IMR-90 (cell line): ENCODE measurements around the gene SLC35D2. TPM values are rescaled to one million over a fixed set of nuclear protein-coding genes. Genes with fewer than 3 reads are reported as not detected.
"Not testable (repeated sequence)": the region's sequence is repeated elsewhere in the genome, so short reads cannot be mapped to it uniquely, and the experiment has no call there.

Experiments used
- ATAC-seq: fragments of 200-7000 bp; cut with Tn5 transposase; 2 replicates; pipeline ENCODE4 v1.9.1; 2020; ENCODE audit warnings: low read depth, mild to moderate bottlenecking, moderate library complexity
- BruUV-seq: library from RNA; stranded (reverse); fragments of 400-500 nt; replicated peaks from 2 replicates; lab custom pipeline; 2021; lab: Mats Ljungman, UMichigan
- CTCF ChIA-PET: fragments of 300-600 bp; formaldehyde crosslinking; extraction: SDS; loops from one replicate; lab custom pipeline; 2021; ENCODE audit warnings: antibody characterized with exemption; lab: Yijun Ruan, JAX
- POLR2A ChIA-PET: fragments of 300-600 bp; sonication (Branson Sonifier 250); formaldehyde crosslinking; loops from one replicate; lab custom pipeline; 2022; ENCODE audit warnings: antibody characterized with exemption; ENCODE audit not compliant: unreplicated experiment; lab: Charles Lee
- DNase-seq: peaks from one replicate; pipeline ENCODE4 v3.0.0; 2013
- H2AFZ ChIP-seq: replicated peaks from 2 replicates; pipeline ENCODE3; 2013; ENCODE audit warnings: low read length, mild to moderate bottlenecking; ENCODE audit not compliant: poor library complexity
- H2AK5ac ChIP-seq: 2 replicates; pipeline ENCODE4 v1.6.1; 2013; ENCODE audit warnings: low read depth, low read length, inconsistent platforms
- H2AK9ac ChIP-seq: replicated peaks from 2 replicates; pipeline ENCODE3; 2013; ENCODE audit warnings: mild to moderate bottlenecking, low read depth, low read length, moderate library complexity; ENCODE audit not compliant: poor library complexity
- H2BK120ac ChIP-seq: 2 replicates; pipeline ENCODE4 v1.6.1; 2013; ENCODE audit warnings: low read depth, low read length, inconsistent platforms
- H2BK15ac ChIP-seq: 3 replicates; pipeline ENCODE4 v1.6.1; 2013; ENCODE audit warnings: low read depth, low read length, inconsistent platforms
- H2BK20ac ChIP-seq: 2 replicates; pipeline ENCODE4 v1.6.1; 2013; ENCODE audit warnings: low read depth, mild to moderate bottlenecking, inconsistent platforms, low read length, moderate library complexity
- H2BK5ac ChIP-seq: 2 replicates; pipeline ENCODE4 v1.6.1; 2013; ENCODE audit warnings: mild to moderate bottlenecking, low read depth, low read length, inconsistent platforms; ENCODE audit not compliant: poor library complexity, severe bottlenecking
- H3K14ac ChIP-seq: replicated peaks from 2 replicates; pipeline ENCODE4 v1.6.1; 2013; ENCODE audit warnings: low read depth, low read length, inconsistent platforms
- H3K18ac ChIP-seq: 2 replicates; pipeline ENCODE4 v1.6.1; 2013; ENCODE audit warnings: low read depth, low read length, control low read depth
- H3K23ac ChIP-seq: 2 replicates; pipeline ENCODE4 v1.6.1; 2013; ENCODE audit warnings: low read depth, low read length, inconsistent platforms
- H3K27ac ChIP-seq: 2 replicates; pipeline ENCODE4 v1.5.1; 2013; ENCODE audit warnings: mild to moderate bottlenecking, control low read depth, low read length; ENCODE audit not compliant: insufficient read depth
- H3K27me3 ChIP-seq: 2 replicates; pipeline ENCODE4 v1.6.1; 2013; ENCODE audit warnings: low read length; ENCODE audit not compliant: control insufficient read depth, insufficient read depth
- H3K36me3 ChIP-seq: 2 replicates; pipeline ENCODE4 v1.6.1; 2013; ENCODE audit warnings: low read length, mixed read lengths; ENCODE audit not compliant: control insufficient read depth, insufficient read depth
- H3K4ac ChIP-seq: 2 replicates; pipeline ENCODE4 v1.6.1; 2013; ENCODE audit warnings: low read depth, low read length, inconsistent platforms
- H3K4me1 ChIP-seq: 2 replicates; pipeline ENCODE4 v1.6.1; 2013; ENCODE audit warnings: low read length, mixed read lengths; ENCODE audit not compliant: control insufficient read depth, insufficient read depth
- H3K4me2 ChIP-seq: 2 replicates; pipeline ENCODE4 v1.6.1; 2013; ENCODE audit warnings: low read depth, mild to moderate bottlenecking, control low read depth, low read length, moderate library complexity
- H3K4me3 ChIP-seq: 2 replicates; pipeline ENCODE4 v1.5.1; 2013; ENCODE audit warnings: low read depth, mild to moderate bottlenecking, control low read depth, low read length, moderate library complexity; ENCODE audit not compliant: insufficient read depth
- H3K56ac ChIP-seq: 2 replicates; pipeline ENCODE4 v1.6.1; 2013; ENCODE audit warnings: low read length, inconsistent platforms; ENCODE audit not compliant: insufficient read depth; ENCODE audit errors: extremely low read depth
- H3K79me1 ChIP-seq, 2 experiments: 2 replicates each; pipeline ENCODE4 v1.6.1; 2013; ENCODE audit warnings: low read length in 2 of 2, inconsistent platforms in 1 of 2, low read depth in 1 of 2
- H3K9ac ChIP-seq: 2 replicates; pipeline ENCODE4 v1.6.1; 2013; ENCODE audit warnings: low read depth, low read length, control low read depth
- H3K9me1 ChIP-seq: 2 replicates; pipeline ENCODE4 v1.6.1; 2013; ENCODE audit warnings: low read length, inconsistent platforms; ENCODE audit not compliant: insufficient read depth
- H3K9me3 ChIP-seq: 2 replicates; pipeline ENCODE4 v1.6.1; 2013; ENCODE audit warnings: low read length; ENCODE audit not compliant: control insufficient read depth, insufficient read depth
- H4K20me1 ChIP-seq: 2 replicates; pipeline ENCODE4 v1.6.1; 2013; ENCODE audit warnings: low read length, inconsistent platforms; ENCODE audit not compliant: insufficient read depth
- H4K5ac ChIP-seq: 2 replicates; pipeline ENCODE4 v1.6.1; 2013; ENCODE audit warnings: mild to moderate bottlenecking, low read depth, low read length, control low read depth
- H4K8ac ChIP-seq, 2 experiments: 2 replicates each; pipeline ENCODE4 v1.6.1; 2013; ENCODE audit warnings: low read depth in 2 of 2, low read length in 2 of 2, control low read depth in 1 of 2, inconsistent platforms in 1 of 2
- H4K91ac ChIP-seq: 2 replicates; pipeline ENCODE4 v1.6.1; 2013; ENCODE audit warnings: low read depth, low read length, inconsistent platforms; ENCODE audit not compliant: insufficient read depth
- WGBS, 2 experiments: methylation state at CpG; one replicate each; pipeline versions ENCODE4 v1.1.5 to v1.1.7; 2013; ENCODE audit warnings: missing lambda C conversion rate in 2 of 2; ENCODE audit not compliant: insufficient read length in 1 of 2; ENCODE audit errors: extremely low coverage in 2 of 2; 5-methylcytosine and 5-hydroxymethylcytosine counted together
- dilution Hi-C: fragments of 300-500 bp; cut with HindIII; formaldehyde crosslinking; loops from one replicate; pipeline ENCODE4 v1.14.3; 2018; ENCODE audit warnings: low sequenced_read_pairs; ENCODE audit not compliant: unreplicated experiment
- in situ Hi-C: fragments of 300-500 bp; cut with MboI; formaldehyde crosslinking; loops from 3 replicates; pipeline ENCODE4 v1.14.3; 2019; ENCODE audit warnings: low sequenced_read_pairs, inconsistent platforms, mixed read lengths
- intact Hi-C: fragments of 100-400 bp; cut with micrococcal nuclease; formaldehyde crosslinking; loops from 2 replicates; pipeline ENCODE4 v1.10.0; 2022
- polyA plus RNA-seq, 3 experiments: library from polyadenylated mRNA; depleted of rRNA; stranded (reverse); fragments of >200 nt; gene quantifications; 2 replicates each; pipeline ENCODE4 v1.2.3, GENCODE V29; 2012; ENCODE audit warnings: low replicate concordance in 1 of 3
- total RNA-seq: library from RNA; depleted of rRNA; stranded (reverse); fragments of >200 nt; gene quantifications from 2 replicates; pipeline ENCODE4 v1.2.3, GENCODE V29; 2012

The SLC35D2 gene
- total and polyA plus RNA-seq, 2 of the 4 experiments (the other 2 are of a cell fraction) = 9.7 to 11.8 TPM

GRCh38 chr9:96362119-96362518 lies 21.4 kb downstream of the SLC35D2 start:
- H3K4ac ChIP-seq, H2AFZ ChIP-seq, H3K4me2 ChIP-seq, DNase-seq, H2BK20ac ChIP-seq, intact Hi-C loops, BruUV-seq, H3K9ac ChIP-seq, H3K79me1 ChIP-seq, H2BK15ac ChIP-seq, H3K9me1 ChIP-seq, H3K27me3 ChIP-seq, H4K5ac ChIP-seq, H3K23ac ChIP-seq, H3K9me3 ChIP-seq, H3K4me3 ChIP-seq, H2BK120ac ChIP-seq, H3K18ac ChIP-seq, H4K91ac ChIP-seq, H2AK9ac ChIP-seq, H2BK5ac ChIP-seq, in situ Hi-C loops, H2AK5ac ChIP-seq, H3K56ac ChIP-seq, H3K27ac ChIP-seq, H3K14ac ChIP-seq, dilution Hi-C loops, H4K20me1 ChIP-seq, CTCF ChIA-PET, H3K36me3 ChIP-seq, ATAC-seq, H3K4me1 ChIP-seq, H4K8ac ChIP-seq: not testable (repeated sequence)
- POLR2A ChIA-PET = interaction anchor here (0.6 kb wide), 1 partner anchor 20 kb away, joined by 3 read pairs; no protein-coding TSS in a partner anchor
- WGBS, 2 experiments = no CpG with 5 or more reads among the region's 6 CpGs
